Suprapubic skin (tissue), 2 donors: Measurements from ENCODE around the gene MAG.

Experiments
- EP300 ChIP-seq: sonication (generic); formaldehyde crosslinking; IDR thresholded peaks from one replicate; pipeline ENCODE4 v1.6.1; 2017; ENCODE audit warnings: antibody characterized with exemption
- POLR2A ChIP-seq, 2 donors: fragments of 450-650 bp; IDR thresholded peaks; one replicate each; pipeline ENCODE4 v1.6.1; 2017; ENCODE audit warnings: antibody characterized with exemption in 2 of 2, mild to moderate bottlenecking in 2 of 2, moderate library complexity in 2 of 2

GRCh38 chr19:35278578-35279284, 13.2 kb upstream of the MAG start:
- TF ChIP-seq EP300 (no peak), POLR2A (IDR thresholded peaks at IDR 0.05) (no peak)
